Activated CD4-positive, alpha-beta T cell treated with anti-CD3 and anti-CD28 coated beads, Interleukin-2, amount 50 U/mL, for 48 hours (primary cell): Measurements from ENCODE around the gene ELMO1.
"Not testable (repeated sequence)": the region's sequence is repeated elsewhere in the genome, so short reads cannot be mapped to it uniquely, and the experiment has no call there.

ENCODE experiments used
- DNase-seq, 2 experiments: peaks; one replicate each; pipeline ENCODE4 v3.0.0-alpha.2; 2020

ELMO1 gene

DNA sequence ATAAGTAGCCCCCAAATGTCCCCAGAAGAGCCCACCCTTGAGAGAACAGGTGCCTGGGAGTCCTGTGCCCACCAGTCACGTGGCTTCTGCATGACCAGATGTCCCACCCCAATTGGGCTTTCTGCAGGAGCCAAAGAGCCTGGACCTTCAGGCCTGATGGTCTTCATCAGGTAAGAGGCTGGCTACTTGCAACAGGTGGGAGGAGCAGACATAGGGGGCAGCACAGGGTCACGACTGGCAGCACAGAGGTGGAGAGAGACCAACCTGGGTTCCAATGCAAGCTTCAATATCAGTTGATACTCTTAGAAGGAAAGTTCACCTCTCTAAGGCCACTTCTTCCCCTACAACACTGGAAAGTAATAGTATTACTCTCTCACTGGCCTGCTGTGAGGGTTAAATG lies 288.0 kb downstream of the ELMO1 start:
- no peak for DNase-seq

GRCh38 chr7:37153376-37153775 lies 295.3 kb downstream of the ELMO1 start:
- DNase-seq, result no peak

GRCh38 chr7:37151741-37152413 lies 296.8 kb downstream of the ELMO1 start:
- DNase-seq, result no peak

GRCh38 chr7:37150856-37151255 lies 297.8 kb downstream of the ELMO1 start:
- no peak for DNase-seq

GRCh38 chr7:37150180-37150579 lies 298.5 kb downstream of the ELMO1 start:
- DNase-seq, result no peak

- DNase-seq, result no peak
Measured at GRCh38 chr7:37149773-37150124, 298.9 kb downstream of the ELMO1 start.

DNA sequence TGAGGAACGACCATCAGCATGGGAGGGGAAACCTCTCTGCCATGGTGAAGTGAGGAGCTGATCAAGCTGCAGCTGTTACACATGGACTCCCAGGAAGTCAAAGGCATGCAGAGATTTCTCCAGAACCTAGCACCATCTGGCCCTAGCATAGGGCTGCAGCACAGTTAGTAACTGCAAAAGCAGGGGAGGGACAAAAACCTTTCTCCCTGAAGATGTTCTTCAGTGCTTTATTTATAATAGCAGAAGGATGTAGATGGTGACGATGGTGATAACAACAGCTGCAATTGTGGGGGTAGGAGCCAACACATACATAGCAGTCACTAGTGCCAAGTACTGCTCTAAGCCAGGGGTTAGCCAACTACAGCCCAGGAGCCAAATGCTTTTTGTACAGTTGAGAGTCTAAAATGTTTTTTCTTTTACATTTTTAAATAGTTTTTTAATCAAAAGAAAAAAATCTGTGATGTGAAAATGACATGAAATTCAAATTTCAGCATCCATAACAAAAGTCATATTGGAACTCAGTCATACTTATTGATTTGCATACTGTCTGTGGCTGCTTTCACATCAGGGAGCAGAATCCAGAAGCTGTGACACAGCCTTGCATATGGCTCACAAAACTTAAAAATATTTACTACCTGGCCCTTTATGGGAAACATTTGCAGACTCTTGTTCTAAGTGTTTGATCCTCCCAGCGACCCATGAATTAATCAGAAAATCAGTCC lies 299.5 kb downstream of the ELMO1 start:
- DNase-seq, result no peak

DNA sequence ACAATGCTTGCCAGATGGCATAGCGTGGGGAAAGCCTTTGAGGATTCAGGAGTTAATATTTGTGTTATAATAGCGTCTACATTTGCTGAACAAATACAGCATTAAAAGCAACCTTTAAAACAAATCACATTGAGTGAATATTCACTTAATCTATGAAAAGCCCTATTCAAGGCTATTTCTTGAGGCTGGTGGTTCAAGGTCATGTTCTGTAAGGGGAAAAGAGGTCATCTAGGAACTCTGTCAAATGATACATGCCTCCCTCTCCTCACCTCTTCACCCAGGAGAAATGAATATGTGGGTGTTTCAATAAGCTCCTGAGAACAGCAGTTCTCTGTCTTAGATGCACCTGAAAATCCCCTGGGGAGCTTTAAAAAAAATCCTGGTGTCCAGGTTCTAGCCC lies 303.0 kb downstream of the ELMO1 start:
- no peak for DNase-seq

DNA sequence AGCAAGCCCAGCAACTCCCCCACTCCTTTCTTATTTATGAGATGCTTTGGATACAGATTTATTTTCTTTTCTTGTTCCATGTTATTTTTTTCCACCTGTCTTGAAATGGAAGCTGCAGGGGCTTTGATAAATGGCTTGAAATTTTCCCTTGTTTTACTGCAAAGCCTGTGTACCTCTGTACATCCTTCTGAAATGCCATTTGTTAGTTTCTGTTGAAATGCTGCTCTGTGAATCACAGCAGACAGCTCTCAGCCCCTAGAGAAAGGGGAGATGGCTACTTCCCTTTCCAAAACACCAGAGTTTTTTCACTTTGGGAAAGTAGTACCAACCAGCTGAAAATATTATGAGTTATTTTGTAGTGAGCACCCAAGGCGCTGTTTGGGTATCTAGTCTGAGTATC lies 304.2 kb downstream of the ELMO1 start:
- DNase-seq, result no peak

DNA sequence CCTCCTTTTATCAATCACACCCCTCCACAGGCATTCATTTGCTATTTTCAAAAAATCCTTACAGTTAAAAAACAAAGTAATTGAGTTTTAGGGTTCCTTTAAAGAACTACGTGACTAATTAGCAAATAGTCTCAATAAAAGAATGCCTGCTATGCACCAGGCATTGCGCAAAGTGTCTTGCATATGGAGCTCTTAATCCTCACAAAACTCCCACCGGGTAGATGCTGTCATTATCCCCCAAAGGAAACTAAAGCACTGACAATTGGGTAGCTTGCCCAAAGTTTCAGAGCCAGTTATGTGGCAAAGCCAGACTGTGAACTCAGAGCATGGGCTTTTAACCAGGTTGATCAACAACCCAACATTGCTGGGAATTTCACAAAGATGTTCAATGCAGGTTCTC lies 305.7 kb downstream of the ELMO1 start:
- DNase-seq, result no peak

- no peak for DNase-seq
Measured at GRCh38 chr7:37141742-37142141, 306.9 kb downstream of the ELMO1 start.

DNA sequence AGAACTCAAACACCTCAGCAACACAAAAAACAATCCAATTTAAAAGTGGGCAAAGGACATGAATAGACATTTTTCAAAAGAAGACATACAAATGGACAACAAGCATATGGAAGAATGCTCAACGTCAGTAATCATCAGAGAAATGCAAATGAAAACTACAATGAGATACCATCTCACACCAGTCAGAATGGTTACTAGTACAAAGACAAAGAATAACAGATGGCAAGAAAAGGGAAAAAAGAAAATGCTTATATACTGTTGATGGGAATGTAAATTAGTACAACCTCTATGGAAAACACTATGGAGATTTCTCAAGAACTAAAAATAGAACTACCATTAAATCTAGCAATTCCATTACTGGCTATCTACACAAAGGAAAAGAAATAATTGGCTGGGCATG lies 314.8 kb downstream of the ELMO1 start:
- DNase-seq, result not testable (repeated sequence)

GRCh38 chr7:37131855-37132254 lies 316.8 kb downstream of the ELMO1 start:
- no peak for DNase-seq

DNA sequence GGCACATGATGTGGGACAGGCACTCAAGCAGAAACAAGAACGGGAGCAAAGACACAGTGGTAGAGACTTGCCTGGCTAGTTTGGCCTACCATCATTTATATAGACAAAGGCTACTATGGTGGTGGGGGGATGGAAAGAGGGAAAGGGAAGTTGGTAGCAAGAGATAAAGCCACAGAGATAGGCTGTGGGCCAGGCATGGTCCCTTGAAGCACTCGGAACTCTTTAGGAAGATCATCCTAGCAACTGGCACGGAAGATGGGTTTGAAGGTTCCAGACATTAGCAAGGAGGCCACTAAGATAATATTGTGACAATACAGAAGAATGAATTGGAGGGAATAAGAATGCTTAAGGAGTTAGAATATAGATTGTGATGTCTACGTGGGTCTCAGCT lies 319.6 kb downstream of the ELMO1 start:
- DNase-seq, result no peak

DNA sequence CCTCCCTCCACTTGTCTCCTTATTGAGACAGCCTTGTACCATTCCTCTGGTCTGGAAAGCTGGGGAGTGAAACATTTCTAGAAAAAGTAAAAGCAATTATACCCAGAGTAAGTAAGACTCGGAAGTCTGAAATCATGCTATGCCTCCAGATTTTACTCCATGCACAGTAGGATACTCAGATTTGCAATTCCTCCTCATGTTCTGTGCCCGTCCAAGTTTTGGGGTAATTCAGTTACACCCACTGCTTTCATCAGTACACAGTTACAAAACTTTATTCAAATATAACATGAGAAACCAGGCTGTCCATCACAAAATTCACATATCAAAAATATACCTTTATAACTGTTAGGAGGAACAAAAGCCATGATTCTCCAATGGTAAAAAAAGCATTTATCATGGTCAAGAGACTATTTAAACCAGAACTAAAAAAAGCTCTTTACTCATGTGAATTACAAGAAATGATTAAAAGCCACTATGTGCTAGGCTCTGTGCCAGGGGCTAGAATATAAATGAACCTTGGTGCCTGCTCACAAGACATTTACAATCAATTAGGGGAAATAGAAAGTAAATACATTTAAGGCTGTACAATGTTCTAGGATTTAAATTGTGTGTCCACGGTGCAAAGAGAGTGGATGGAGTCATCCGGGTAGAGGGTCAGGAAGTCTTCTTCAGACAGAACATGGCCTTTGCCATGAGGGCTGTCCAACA lies 320.2 kb downstream of the ELMO1 start:
- DNase-seq, result no peak

DNA sequence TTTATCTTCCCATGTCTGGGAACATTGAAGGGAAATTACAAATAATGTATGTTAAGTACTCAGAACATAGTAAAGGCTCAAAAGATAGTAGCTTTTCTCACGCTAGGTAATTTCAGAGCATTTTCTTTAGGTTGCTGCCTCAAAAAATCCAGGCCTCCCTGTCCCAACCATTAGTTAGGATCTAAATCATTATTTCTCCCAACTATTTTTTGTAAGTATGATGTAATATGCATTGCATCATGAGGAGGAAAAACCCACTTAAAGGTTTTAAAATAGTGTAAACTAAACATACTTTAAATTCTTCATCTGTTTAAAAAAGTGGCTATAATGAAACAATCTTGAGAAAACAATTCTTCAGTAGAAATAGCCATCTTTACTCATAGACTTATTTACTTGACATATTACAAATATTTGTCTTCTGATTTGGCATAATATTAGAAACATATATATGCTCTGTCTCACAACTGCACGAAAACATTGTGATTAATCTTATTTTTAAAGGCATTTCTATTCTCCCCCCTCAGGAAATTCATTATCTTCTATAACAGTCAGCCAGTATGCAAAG lies 329.3 kb downstream of the ELMO1 start:
- no peak for DNase-seq

DNA sequence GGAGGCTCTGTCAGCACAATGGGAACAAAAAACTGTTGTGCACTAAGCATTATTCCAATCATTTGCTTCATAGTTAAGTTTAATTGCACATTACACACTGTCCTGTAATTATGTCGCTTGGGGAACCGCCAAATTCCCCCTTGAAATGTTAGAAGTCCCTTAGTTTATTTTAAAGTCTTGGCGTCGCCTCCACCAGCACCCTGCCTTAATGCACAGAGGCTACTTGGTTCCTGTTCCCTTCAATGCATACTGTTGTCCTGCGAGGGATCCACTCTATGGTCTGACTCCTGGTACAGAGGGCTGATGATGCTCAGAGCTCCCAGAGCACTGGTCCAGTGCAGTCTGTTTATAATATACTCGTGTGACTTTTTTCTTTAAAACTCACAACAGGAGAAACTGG lies 330.7 kb downstream of the ELMO1 start:
- DNase-seq, result no peak

DNA sequence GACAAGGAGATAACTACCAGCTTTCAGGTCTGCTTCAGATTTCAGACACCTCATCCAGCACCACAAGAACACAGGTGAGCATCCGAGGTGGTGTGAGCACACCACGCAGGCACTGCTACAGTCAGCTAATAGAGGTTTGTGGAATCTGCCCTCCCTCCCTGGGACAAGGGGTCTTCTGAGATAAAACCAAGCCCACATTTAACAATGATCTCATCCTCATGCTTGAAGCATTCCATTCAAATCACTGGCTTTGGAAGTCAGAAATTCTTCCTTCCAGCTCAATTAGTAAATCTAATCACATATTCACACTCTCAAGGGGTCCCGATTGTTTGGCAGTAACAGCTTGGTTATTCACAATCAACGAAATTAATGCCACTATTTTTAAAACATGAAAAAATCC lies 331.4 kb downstream of the ELMO1 start:
- DNase-seq, result no peak

GRCh38 chr7:37116093-37116701 lies 332.5 kb downstream of the ELMO1 start:
- no peak for DNase-seq

GRCh38 chr7:37113661-37114355 lies 334.9 kb downstream of the ELMO1 start:
- peak in 1 of 2 experiments; percentile 16 for DNase-seq

- DNase-seq, result no peak
Measured at GRCh38 chr7:37112876-37113275, 335.8 kb downstream of the ELMO1 start.

DNA sequence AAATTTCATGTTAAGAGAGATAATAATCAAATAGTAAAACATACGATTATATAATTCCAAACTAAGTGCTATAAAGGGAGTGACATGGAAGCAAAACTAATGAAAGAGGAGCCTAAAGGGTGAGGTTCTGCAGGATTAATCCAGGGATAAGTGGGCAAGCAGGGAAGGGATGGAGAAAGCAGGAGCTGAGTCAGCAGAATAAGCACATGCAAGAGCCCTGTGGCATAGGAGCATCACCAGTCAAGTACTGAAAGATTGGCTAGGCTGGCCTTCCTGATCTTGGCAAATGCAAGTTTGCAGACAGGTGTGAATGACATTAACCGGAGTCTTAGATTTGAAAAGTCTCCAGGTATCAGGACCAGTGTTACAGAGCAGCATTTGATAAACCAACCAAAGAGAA lies 336.4 kb downstream of the ELMO1 start:
- no peak for DNase-seq

GRCh38 chr7:37111459-37111858 lies 337.2 kb downstream of the ELMO1 start:
- no peak for DNase-seq
